SKM-1 (cell line): ENCODE measurements around the gene GPR158.

Experiments
- DNase-seq: peaks from one replicate; lab custom pipeline; 2025; ENCODE audit not compliant: unreplicated experiment; lab: John Stamatoyannopoulos, UW

GPR158 gene

GRCh38 chr10:25501912-25502311 is 327.1 kb downstream of the GPR158 start:
- DNase-seq = no peak

- DNase-seq = no peak
These were observed 327.7 kb downstream of the GPR158 start for GRCh38 chr10:25502453-25502852.

GRCh38 chr10:25504306-25504705 is 329.5 kb downstream of the GPR158 start:
- DNase-seq = no peak

- no peak for DNase-seq
These were observed 330.0 kb downstream of the GPR158 start for GRCh38 chr10:25504838-25505237.

GRCh38 chr10:25505466-25505865 is 330.7 kb downstream of the GPR158 start:
- no peak for DNase-seq

- DNase-seq = no peak
These were observed 332.1 kb downstream of the GPR158 start for GRCh38 chr10:25506821-25507335.

- no peak for DNase-seq
These were observed 333.5 kb downstream of the GPR158 start for GRCh38 chr10:25508112-25508815.

GRCh38 chr10:25509151-25509550 is 334.4 kb downstream of the GPR158 start:
- DNase-seq = no peak

- DNase-seq = no peak
These were observed 347.5 kb downstream of the GPR158 start for GRCh38 chr10:25522294-25522693.

GRCh38 chr10:25522946-25523608 is 348.3 kb downstream of the GPR158 start:
- no peak for DNase-seq

- DNase-seq = no peak
These were observed 355.5 kb downstream of the GPR158 start for GRCh38 chr10:25530306-25530705.

- no peak for DNase-seq
These were observed 356.8 kb downstream of the GPR158 start for GRCh38 chr10:25531457-25532061.

- DNase-seq = no peak
These were observed 357.4 kb downstream of the GPR158 start for GRCh38 chr10:25532213-25532612.

GRCh38 chr10:25536027-25536426 is 361.2 kb downstream of the GPR158 start:
- DNase-seq = no peak

- DNase-seq = no peak
These were observed 372.6 kb downstream of the GPR158 start for GRCh38 chr10:25547382-25547781.

GRCh38 chr10:25552283-25552919 is 377.6 kb downstream of the GPR158 start:
- no peak for DNase-seq

- DNase-seq = no peak
These were observed 381.1 kb downstream of the GPR158 start for GRCh38 chr10:25555865-25556264.

- no peak for DNase-seq
These were observed 381.7 kb downstream of the GPR158 start for GRCh38 chr10:25556457-25556856.

GRCh38 chr10:25557136-25557535 is 382.3 kb downstream of the GPR158 start:
- DNase-seq = no peak

GRCh38 chr10:25561758-25562157 is 387.0 kb downstream of the GPR158 start:
- no peak for DNase-seq

GRCh38 chr10:25562547-25562946 is 387.7 kb downstream of the GPR158 start:
- DNase-seq = no peak

- no peak for DNase-seq
These were observed 389.6 kb downstream of the GPR158 start for GRCh38 chr10:25564351-25564750.
